ENCODE measurements around the gene LRRFIP1. TPM values are rescaled to one million over a fixed set of nuclear protein-coding genes. Genes with fewer than 3 reads are reported as not detected.
"Not testable (repeated sequence)": the region's sequence is repeated elsewhere in the genome, so short reads cannot be mapped to it uniquely, and the experiment has no call there.

Gene LRRFIP1
- total and polyA plus RNA-seq, 2 donors (not counting 3 experiments of a cell fraction or from before 2014, with no cell fraction given), result 39.2 to 179 TPM

DNA sequence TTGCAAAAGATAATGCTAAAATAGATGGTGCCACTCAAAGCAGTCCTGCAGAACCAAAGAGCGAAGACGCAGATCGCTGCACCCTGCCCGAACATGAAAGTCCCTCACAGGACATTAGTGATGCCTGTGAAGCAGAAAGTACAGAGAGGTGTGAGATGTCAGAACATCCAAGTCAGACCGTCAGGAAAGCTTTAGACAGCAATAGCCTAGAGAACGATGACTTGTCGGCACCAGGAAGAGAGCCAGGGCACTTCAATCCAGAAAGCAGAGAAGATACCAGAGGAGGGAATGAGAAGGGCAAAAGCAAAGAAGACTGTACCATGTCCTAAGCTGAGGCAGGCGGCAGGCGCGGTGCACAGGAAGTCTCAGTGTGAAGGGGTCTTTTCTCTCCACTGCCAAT, 136.4 kb downstream of the LRRFIP1 start:
- intact Hi-C loops (cut with micrococcal nuclease), result no loop called here
- H2AFZ ChIP-seq (ENCODE audit: low read depth, low read length), result no peak overlapping the region
- no peak overlapping the region for H3K9ac ChIP-seq (replicated peaks; ENCODE audit: extremely low read depth, insufficient read depth, low read length)
- H3K9me1 ChIP-seq (replicated peaks; ENCODE audit: control insufficient read depth, extremely low read depth, insufficient read depth, low read length), result no peaks in the 10 kb centered on the region
- H3K4me1 ChIP-seq (ENCODE audit: control insufficient read depth, extremely low read depth, insufficient read depth, low read length), result no peaks in the 10 kb centered on the region
- no peaks in the 10 kb centered on the region for H3K79me2 ChIP-seq (ENCODE audit: control insufficient read depth, insufficient read depth, low read length)
- no peak overlapping the region for H3K27ac ChIP-seq (ENCODE audit: insufficient read depth, low read depth, low read length)
- DNase-seq (ENCODE audit: low read depth, low spot score), result no peak
- no peak overlapping the region for H3K4me2 ChIP-seq (ENCODE audit: insufficient read depth, low read length)
- dilution Hi-C loops (cut with MboI; ENCODE audit: extremely low pct_ligation_motif_present, low sequenced_read_pairs), result no loop called here
- TSS peak; percentile 27 for BruUV-seq (replicated peaks)
- TF ChIP-seq JUN (IDR thresholded peaks at IDR 0.05; ENCODE audit: borderline replicate concordance, insufficient read depth, insufficient read length, low read depth) (no peak), POLR2AphosphoS5 (IDR thresholded peaks at IDR 0.05; ENCODE audit: insufficient read depth, low read depth, low read length) (no peak), EZH2 (IDR thresholded peaks at IDR 0.05; ENCODE audit: borderline replicate concordance, low read depth, low read length, severe bottlenecking) (no peak), FOS (IDR thresholded peaks at IDR 0.05; ENCODE audit: borderline replicate concordance, insufficient read depth, low read length) (no peak), MYC (IDR thresholded peaks at IDR 0.05; ENCODE audit: low read depth, low read length) (no peak), POLR2A (IDR thresholded peaks at IDR 0.05; ENCODE audit: low read depth, low read length) (no peak), GATA2 (IDR thresholded peaks at IDR 0.05; ENCODE audit: insufficient read depth, insufficient read length, low read depth, low read length) (no peak)
- TF ChIP-seq, protein P1, sequence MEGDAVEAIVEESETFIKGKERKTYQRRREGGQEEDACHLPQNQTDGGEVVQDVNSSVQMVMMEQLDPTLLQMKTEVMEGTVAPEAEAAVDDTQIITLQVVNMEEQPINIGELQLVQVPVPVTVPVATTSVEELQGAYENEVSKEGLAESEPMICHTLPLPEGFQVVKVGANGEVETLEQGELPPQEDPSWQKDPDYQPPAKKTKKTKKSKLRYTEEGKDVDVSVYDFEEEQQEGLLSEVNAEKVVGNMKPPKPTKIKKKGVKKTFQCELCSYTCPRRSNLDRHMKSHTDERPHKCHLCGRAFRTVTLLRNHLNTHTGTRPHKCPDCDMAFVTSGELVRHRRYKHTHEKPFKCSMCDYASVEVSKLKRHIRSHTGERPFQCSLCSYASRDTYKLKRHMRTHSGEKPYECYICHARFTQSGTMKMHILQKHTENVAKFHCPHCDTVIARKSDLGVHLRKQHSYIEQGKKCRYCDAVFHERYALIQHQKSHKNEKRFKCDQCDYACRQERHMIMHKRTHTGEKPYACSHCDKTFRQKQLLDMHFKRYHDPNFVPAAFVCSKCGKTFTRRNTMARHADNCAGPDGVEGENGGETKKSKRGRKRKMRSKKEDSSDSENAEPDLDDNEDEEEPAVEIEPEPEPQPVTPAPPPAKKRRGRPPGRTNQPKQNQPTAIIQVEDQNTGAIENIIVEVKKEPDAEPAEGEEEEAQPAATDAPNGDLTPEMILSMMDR (IDR thresholded peaks at IDR 0.05; ENCODE audit: extremely low read depth in 1 of 2, insufficient read depth in 1 of 2, low read depth in 1 of 2, low read length in 2 of 2), result no peak
- TF ChIP-seq, protein P2, sequence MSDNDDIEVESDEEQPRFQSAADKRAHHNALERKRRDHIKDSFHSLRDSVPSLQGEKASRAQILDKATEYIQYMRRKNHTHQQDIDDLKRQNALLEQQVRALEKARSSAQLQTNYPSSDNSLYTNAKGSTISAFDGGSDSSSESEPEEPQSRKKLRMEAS (IDR thresholded peaks at IDR 0.05; ENCODE audit: insufficient read depth, insufficient read length), result no peak
- peaks cover 22 to 32% of the 10 kb centered on the region in 2 experiments for H3K36me3 ChIP-seq (ENCODE audit: control insufficient read depth in 2 of 2, extremely low read depth in 1 of 2, insufficient read depth in 2 of 2, low read length in 2 of 2)
- no peaks in the 10 kb centered on the region for H3K27me3 ChIP-seq (ENCODE audit: control insufficient read depth in 2 of 2, insufficient read depth in 2 of 2, low read length in 2 of 2)
- ChIA-PET POLR2A (no interaction called here), CTCF (no interaction called here)
- H3K9me3 ChIP-seq (replicated peaks; ENCODE audit: control insufficient read depth, insufficient read depth, low read length), result no peaks in the 10 kb centered on the region
- peak; percentile 74 for FAIRE-seq
- no peaks in the 10 kb centered on the region for H4K20me1 ChIP-seq (replicated peaks; ENCODE audit: control insufficient read depth, extremely low read depth, insufficient read depth, low read length)
- no peak overlapping the region for H3K4me3 ChIP-seq (replicated peaks in 1 of 3; ENCODE audit: insufficient read depth in 1 of 3, low read depth in 1 of 3, low read length in 3 of 3)

DNA sequence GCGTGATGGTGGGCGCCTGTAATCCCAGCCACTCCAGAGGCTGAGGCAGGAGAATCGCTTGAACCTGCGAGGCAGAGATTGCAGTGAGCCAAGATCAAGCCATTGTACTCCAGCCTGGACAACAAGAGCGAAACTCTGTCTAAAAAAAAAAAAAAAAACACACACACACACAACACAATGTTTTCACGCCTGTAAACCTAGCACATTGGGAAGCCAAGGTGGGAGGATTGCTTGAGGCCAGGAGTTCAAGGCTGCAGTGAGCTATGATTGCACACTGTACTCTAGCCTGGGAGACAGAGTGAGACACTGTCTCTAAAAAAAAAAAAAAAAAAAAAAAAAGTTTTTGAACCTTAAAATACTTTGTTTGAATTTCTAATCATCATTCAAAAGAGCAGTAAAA, 137.7 kb downstream of the LRRFIP1 start:
- dilution Hi-C loops (cut with MboI; ENCODE audit: extremely low pct_ligation_motif_present, low sequenced_read_pairs); H3K27ac ChIP-seq (ENCODE audit: insufficient read depth, low read depth, low read length); H3K4me1 ChIP-seq (ENCODE audit: control insufficient read depth, extremely low read depth, insufficient read depth, low read length); H3K4me3 ChIP-seq (replicated peaks in 1 of 3; ENCODE audit: insufficient read depth in 1 of 3, low read depth in 1 of 3, low read length in 3 of 3); H3K27me3 ChIP-seq (ENCODE audit: control insufficient read depth in 2 of 2, insufficient read depth in 2 of 2, low read length in 2 of 2); H3K9ac ChIP-seq (replicated peaks; ENCODE audit: extremely low read depth, insufficient read depth, low read length); H3K9me3 ChIP-seq (replicated peaks; ENCODE audit: control insufficient read depth, insufficient read depth, low read length); H3K79me2 ChIP-seq (ENCODE audit: control insufficient read depth, insufficient read depth, low read length); DNase-seq (ENCODE audit: low read depth, low spot score); H3K4me2 ChIP-seq (ENCODE audit: insufficient read depth, low read length); H4K20me1 ChIP-seq (replicated peaks; ENCODE audit: control insufficient read depth, extremely low read depth, insufficient read depth, low read length); H3K9me1 ChIP-seq (replicated peaks; ENCODE audit: control insufficient read depth, extremely low read depth, insufficient read depth, low read length); FAIRE-seq; H2AFZ ChIP-seq (ENCODE audit: low read depth, low read length); BruUV-seq (replicated peaks); intact Hi-C loops (cut with micrococcal nuclease): not testable (repeated sequence)
- POLR2A ChIA-PET, result interaction anchor here (0.7 kb wide), 1 partner anchor 114 kb away, joined by 5 read pairs; no protein-coding TSS in a partner anchor
- H3K36me3 ChIP-seq (ENCODE audit: control insufficient read depth in 2 of 2, extremely low read depth in 1 of 2, insufficient read depth in 2 of 2, low read length in 2 of 2), result peaks cover 20 to 29% of the 10 kb centered on the region in 2 experiments
- CTCF ChIA-PET, result interaction anchor here (2.7 kb wide), 1 partner anchor 10 kb away, joined by 8 read pairs; no protein-coding TSS in a partner anchor

Measured in endothelial cell of umbilical vein (primary cell).